ENCODE data around the gene GALNT7.

Gene GALNT7

GRCh38 chr4:173145131-173145530 lies 23.5 kb upstream of the GALNT7 start:
- Mint-ChIP-seq H3K27ac (no peak overlapping the region), H3K4me1 (no peaks in the 10 kb centered on the region), H3K4me3 (no peak overlapping the region), H3K9me3 (no peaks in the 10 kb centered on the region), H3K36me3 (no peaks in the 10 kb centered on the region), H3K27me3 (no peaks in the 10 kb centered on the region)
- no peak for ATAC-seq (ENCODE audit: low read depth)
- no peak for DNase-seq (ENCODE audit: low spot score in 2 of 2)

GRCh38 chr4:173146456-173146855 lies 22.2 kb upstream of the GALNT7 start:
- no peaks in the 10 kb centered on the region for H3K9me3 Mint-ChIP-seq
- no peak for ATAC-seq (ENCODE audit: low read depth)
- H3K4me1 Mint-ChIP-seq: no peaks in the 10 kb centered on the region
- H3K27ac Mint-ChIP-seq: no peak overlapping the region
- H3K36me3 Mint-ChIP-seq: no peaks in the 10 kb centered on the region
- no peak overlapping the region for H3K4me3 Mint-ChIP-seq
- DNase-seq (ENCODE audit: low spot score in 2 of 2): no peak
- no peaks in the 10 kb centered on the region for H3K27me3 Mint-ChIP-seq

GRCh38 chr4:173151496-173151895 lies 17.1 kb upstream of the GALNT7 start:
- no peak overlapping the region for H3K27ac Mint-ChIP-seq
- H3K4me1 Mint-ChIP-seq: no peaks in the 10 kb centered on the region
- no peaks in the 10 kb centered on the region for H3K27me3 Mint-ChIP-seq
- H3K9me3 Mint-ChIP-seq: no peaks in the 10 kb centered on the region
- DNase-seq (ENCODE audit: low spot score in 2 of 2) (no peak), ATAC-seq (ENCODE audit: low read depth) (no peak)
- H3K36me3 Mint-ChIP-seq: no peaks in the 10 kb centered on the region
- no peak overlapping the region for H3K4me3 Mint-ChIP-seq

GRCh38 chr4:173152104-173152503 lies 16.5 kb upstream of the GALNT7 start:
- Mint-ChIP-seq H3K27ac (no peak overlapping the region), H3K36me3 (peaks cover 2% of the 10 kb centered on the region)
- ATAC-seq (ENCODE audit: low read depth): no peak

GRCh38 chr4:173153445-173153844 lies 15.2 kb upstream of the GALNT7 start:
- DNase-seq (ENCODE audit: low spot score in 2 of 2) (no peak), ATAC-seq (ENCODE audit: low read depth) (no peak)
- Mint-ChIP-seq H3K4me1 (no peaks in the 10 kb centered on the region), H3K27me3 (no peaks in the 10 kb centered on the region), H3K36me3 (peaks cover 2% of the 10 kb centered on the region), H3K9me3 (no peaks in the 10 kb centered on the region), H3K27ac (no peak overlapping the region), H3K4me3 (no peak overlapping the region)

More at GRCh38 chr4:173152104-173152503, 16.5 kb upstream of the GALNT7 start:
- H3K9me3 Mint-ChIP-seq: no peaks in the 10 kb centered on the region
- DNase-seq (ENCODE audit: low spot score in 2 of 2): no peak
- no peak overlapping the region for H3K4me3 Mint-ChIP-seq
- H3K4me1 Mint-ChIP-seq: no peaks in the 10 kb centered on the region
- H3K27me3 Mint-ChIP-seq: no peaks in the 10 kb centered on the region

GRCh38 chr4:173159791-173160190 lies 8.8 kb upstream of the GALNT7 start:
- peaks cover 4% of the 10 kb centered on the region for H3K36me3 Mint-ChIP-seq
- no peak overlapping the region for H3K4me3 Mint-ChIP-seq
- ATAC-seq (ENCODE audit: low read depth) (no peak), DNase-seq (ENCODE audit: low spot score in 2 of 2) (no peak)
- H3K9me3 Mint-ChIP-seq: no peaks in the 10 kb centered on the region
- no peaks in the 10 kb centered on the region for H3K4me1 Mint-ChIP-seq
- H3K27me3 Mint-ChIP-seq: no peaks in the 10 kb centered on the region
- no peak overlapping the region for H3K27ac Mint-ChIP-seq

GRCh38 chr4:173160871-173161270 lies 7.7 kb upstream of the GALNT7 start:
- no peaks in the 10 kb centered on the region for H3K4me1 Mint-ChIP-seq
- H3K4me3 Mint-ChIP-seq: no peak overlapping the region
- no peaks in the 10 kb centered on the region for H3K27me3 Mint-ChIP-seq
- DNase-seq (ENCODE audit: low spot score in 2 of 2): no peak
- no peak overlapping the region for H3K27ac Mint-ChIP-seq
- H3K9me3 Mint-ChIP-seq: no peaks in the 10 kb centered on the region
- no peak for ATAC-seq (ENCODE audit: low read depth)
- peaks cover 4% of the 10 kb centered on the region for H3K36me3 Mint-ChIP-seq

GRCh38 chr4:173161311-173161710 lies 7.3 kb upstream of the GALNT7 start:
- ATAC-seq (ENCODE audit: low read depth) (no peak), DNase-seq (ENCODE audit: low spot score in 2 of 2) (no peak)
- H3K36me3 Mint-ChIP-seq: peaks cover 4% of the 10 kb centered on the region
- no peaks in the 10 kb centered on the region for H3K27me3 Mint-ChIP-seq
- H3K4me1 Mint-ChIP-seq: no peaks in the 10 kb centered on the region
- H3K4me3 Mint-ChIP-seq: no peak overlapping the region
- H3K27ac Mint-ChIP-seq: no peak overlapping the region
- no peaks in the 10 kb centered on the region for H3K9me3 Mint-ChIP-seq

- no peak for DNase-seq (ENCODE audit: low spot score in 2 of 2)
- no peak for ATAC-seq (ENCODE audit: low read depth)
- Mint-ChIP-seq H3K27me3 (no peaks in the 10 kb centered on the region), H3K4me3 (peak overlapping the region; percentile 11), H3K36me3 (peaks cover 2% of the 10 kb centered on the region), H3K27ac (no peak overlapping the region), H3K9me3 (no peaks in the 10 kb centered on the region), H3K4me1 (peaks cover 21% of the 10 kb centered on the region)
These were observed 2.9 kb upstream of the GALNT7 start for GRCh38 chr4:173165706-173166105.

- no peaks in the 10 kb centered on the region for H3K27me3 Mint-ChIP-seq
- DNase-seq (ENCODE audit: low spot score in 2 of 2): no peak
- H3K4me3 Mint-ChIP-seq: no peak overlapping the region
- peaks cover 27% of the 10 kb centered on the region for H3K4me1 Mint-ChIP-seq
- H3K27ac Mint-ChIP-seq: peak overlapping the region; percentile 35
- no peaks in the 10 kb centered on the region for H3K9me3 Mint-ChIP-seq
- peaks cover 2% of the 10 kb centered on the region for H3K36me3 Mint-ChIP-seq
- ATAC-seq (ENCODE audit: low read depth): no peak
These were observed 2.1 kb upstream of the GALNT7 start for GRCh38 chr4:173166491-173166890.

GRCh38 chr4:173167758-173168395 lies 734 bp upstream of the GALNT7 start:
- H3K36me3 Mint-ChIP-seq: peaks cover 2% of the 10 kb centered on the region
- H3K4me1 Mint-ChIP-seq: peaks cover 32% of the 10 kb centered on the region
- peak overlapping the region; percentile 98 for H3K4me3 Mint-ChIP-seq
- no peaks in the 10 kb centered on the region for H3K9me3 Mint-ChIP-seq
- H3K27me3 Mint-ChIP-seq: no peaks in the 10 kb centered on the region
- DNase-seq (ENCODE audit: low spot score in 2 of 2): peak in 1 of 2 donors; percentile 1
- H3K27ac Mint-ChIP-seq: peak overlapping the region; percentile 88
- no peak for ATAC-seq (ENCODE audit: low read depth)

- peaks cover 39% of the 10 kb centered on the region for H3K4me1 Mint-ChIP-seq
- H3K9me3 Mint-ChIP-seq: no peaks in the 10 kb centered on the region
- DNase-seq (ENCODE audit: low spot score in 2 of 2) (no peak), ATAC-seq (ENCODE audit: low read depth) (no peak)
- H3K36me3 Mint-ChIP-seq: peaks cover 2% of the 10 kb centered on the region
- H3K27ac Mint-ChIP-seq: no peak overlapping the region
- no peak overlapping the region for H3K4me3 Mint-ChIP-seq
- no peaks in the 10 kb centered on the region for H3K27me3 Mint-ChIP-seq
These were observed 492 bp downstream of the GALNT7 start for GRCh38 chr4:173169178-173169427.

- DNase-seq (ENCODE audit: low spot score in 2 of 2) (peak; percentile 62 to 73), ATAC-seq (ENCODE audit: low read depth) (peak; percentile 81)
- Mint-ChIP-seq H3K36me3 (peaks cover 2% of the 10 kb centered on the region), H3K27me3 (no peaks in the 10 kb centered on the region), H3K27ac (peak overlapping the region; percentile 75), H3K9me3 (no peaks in the 10 kb centered on the region), H3K4me1 (peaks cover 40% of the 10 kb centered on the region), H3K4me3 (peak overlapping the region; percentile 83)
These were observed 994 bp downstream of the GALNT7 start for GRCh38 chr4:173169428-173170181.

GRCh38 chr4:173170182-173170778 lies 1.7 kb downstream of the GALNT7 start:
- no peak for ATAC-seq (ENCODE audit: low read depth)
- Mint-ChIP-seq H3K4me3 (peak overlapping the region; percentile 83), H3K27ac (peak overlapping the region; percentile 75), H3K27me3 (no peaks in the 10 kb centered on the region), H3K9me3 (no peaks in the 10 kb centered on the region), H3K36me3 (peaks cover 2% of the 10 kb centered on the region), H3K4me1 (peaks cover 43% of the 10 kb centered on the region)
- no peak for DNase-seq (ENCODE audit: low spot score in 2 of 2)

Measured in memory B cell (primary cell).